ENCODE data around the gene FXYD5.

Gene FXYD5

GRCh38 chr19:35199481-35199880 lies 44.9 kb downstream of the FXYD5 start:
- TF ChIP-seq FOXP2 (optimal IDR thresholded peaks at IDR 0.05; ENCODE audit: borderline replicate concordance, extremely low read depth, extremely low read length, insufficient read depth) (no peak), TAF1 (IDR thresholded peaks at IDR 0.05; ENCODE audit: borderline replicate concordance, insufficient read depth, low read length) (no peak)

GRCh38 chr19:35202722-35203688 lies 48.5 kb downstream of the FXYD5 start:
- no peak for TF ChIP-seq REST (IDR thresholded peaks at IDR 0.05; ENCODE audit: insufficient read depth in 1 of 2, low read depth in 2 of 2, low read length in 2 of 2)
- TF ChIP-seq TAF1 (IDR thresholded peaks at IDR 0.05; ENCODE audit: borderline replicate concordance, insufficient read depth, low read length) = no peak
- no peak for TF ChIP-seq FOXP2 (optimal IDR thresholded peaks at IDR 0.05; ENCODE audit: borderline replicate concordance, extremely low read depth, extremely low read length, insufficient read depth)
- TF ChIP-seq SIN3A (IDR thresholded peaks at IDR 0.05; ENCODE audit: borderline replicate concordance, insufficient read depth, low read length) = no peak

DNA sequence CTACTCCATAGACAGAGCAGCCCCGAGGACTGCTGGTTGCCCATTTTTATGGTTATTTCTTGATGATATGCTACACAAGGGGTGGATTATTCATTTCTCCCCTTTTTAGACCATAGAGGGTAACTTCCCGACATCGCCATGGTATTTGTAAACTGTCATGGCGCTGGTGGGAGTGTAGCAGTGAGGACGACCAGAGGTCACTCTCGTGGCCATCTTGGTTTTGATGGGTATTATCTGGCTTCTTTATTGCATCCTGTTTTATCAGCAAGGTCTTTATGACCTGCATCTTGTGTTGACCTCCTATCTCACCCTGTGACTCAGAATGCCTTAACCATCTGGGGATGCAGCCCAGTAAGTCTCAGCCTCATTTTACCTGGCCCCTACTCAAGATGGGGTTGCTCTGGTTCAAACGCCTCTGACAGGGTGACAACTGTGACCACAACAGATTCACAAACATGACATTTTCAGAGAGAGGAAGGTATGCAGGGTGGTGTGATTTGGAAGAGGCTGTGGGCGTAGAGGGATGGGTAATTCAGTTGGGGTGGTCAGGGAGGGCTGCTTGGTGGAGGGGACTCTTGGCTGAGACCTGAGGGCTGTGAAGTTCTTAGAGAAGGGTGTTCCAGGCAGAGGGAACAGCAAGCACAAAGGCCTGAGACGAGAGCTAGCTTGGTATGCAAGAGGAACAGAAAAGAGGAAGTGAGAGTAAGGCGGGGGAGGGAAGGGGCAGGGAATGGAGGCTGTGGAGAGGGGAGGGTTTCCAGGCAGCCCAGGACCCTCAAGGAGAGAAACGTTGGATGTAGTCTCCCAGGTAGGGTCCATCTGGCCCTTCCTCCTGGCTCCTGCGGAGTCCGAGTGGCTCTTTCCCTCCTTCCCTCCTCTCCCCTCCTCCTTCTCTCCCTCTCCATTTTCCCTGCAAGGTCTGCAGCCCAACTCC lies 50.5 kb downstream of the FXYD5 start:
- no peak for TF ChIP-seq REST (IDR thresholded peaks at IDR 0.05; ENCODE audit: insufficient read depth in 1 of 2, low read depth in 2 of 2, low read length in 2 of 2)
- TF ChIP-seq POLR2AphosphoS5 (IDR thresholded peaks at IDR 0.05; ENCODE audit: low read depth, low read length) = no peak
- no peak for TF ChIP-seq FOXP2 (optimal IDR thresholded peaks at IDR 0.05; ENCODE audit: borderline replicate concordance, extremely low read depth, extremely low read length, insufficient read depth)
- no peak for TF ChIP-seq SIN3A (IDR thresholded peaks at IDR 0.05; ENCODE audit: borderline replicate concordance, insufficient read depth, low read length)
- TF ChIP-seq TAF1 (IDR thresholded peaks at IDR 0.05; ENCODE audit: borderline replicate concordance, insufficient read depth, low read length) = no peak

GRCh38 chr19:35205733-35206323 lies 51.3 kb downstream of the FXYD5 start:
- TF ChIP-seq FOXP2 (optimal IDR thresholded peaks at IDR 0.05; ENCODE audit: borderline replicate concordance, extremely low read depth, extremely low read length, insufficient read depth) (no peak), POLR2AphosphoS5 (IDR thresholded peaks at IDR 0.05; ENCODE audit: low read depth, low read length) (no peak), SIN3A (IDR thresholded peaks at IDR 0.05; ENCODE audit: borderline replicate concordance, insufficient read depth, low read length) (no peak)

DNA sequence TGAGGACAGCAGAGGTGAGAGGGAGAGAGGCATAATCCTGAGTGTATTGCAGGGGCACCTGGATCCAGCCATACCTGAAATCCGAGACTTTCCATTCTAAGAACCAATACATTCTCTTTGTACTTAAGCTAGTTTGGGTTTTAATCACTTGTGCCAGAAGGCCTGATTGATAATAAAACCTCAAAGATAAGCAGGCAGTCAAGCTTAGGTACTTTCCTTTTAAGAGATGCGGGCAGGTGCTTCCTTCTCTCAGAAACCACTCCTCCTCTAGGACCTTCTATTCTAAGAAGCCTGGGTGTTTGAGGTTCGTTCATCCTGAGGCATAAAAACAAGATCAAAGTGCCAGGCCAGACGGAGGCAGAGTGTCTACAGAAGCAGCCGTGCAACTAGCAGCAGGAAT lies 51.8 kb downstream of the FXYD5 start:
- TF ChIP-seq REST (IDR thresholded peaks at IDR 0.05; ENCODE audit: insufficient read depth in 1 of 2, low read depth in 2 of 2, low read length in 2 of 2) (no peak), SIN3A (IDR thresholded peaks at IDR 0.05; ENCODE audit: borderline replicate concordance, insufficient read depth, low read length) (no peak), POLR2AphosphoS5 (IDR thresholded peaks at IDR 0.05; ENCODE audit: low read depth, low read length) (no peak), TAF1 (IDR thresholded peaks at IDR 0.05; ENCODE audit: borderline replicate concordance, insufficient read depth, low read length) (no peak), FOXP2 (optimal IDR thresholded peaks at IDR 0.05; ENCODE audit: borderline replicate concordance, extremely low read depth, extremely low read length, insufficient read depth) (no peak)

All from PFSK-1 (cell line).